Parathyroid adenoma (tissue), 2 donors: ENCODE results near the gene PSMA5.
"Not testable (repeated sequence)": the region's sequence is repeated elsewhere in the genome, so short reads cannot be mapped to it uniquely, and the experiment has no call there.

Experiments
- H2AFZ ChIP-seq: fragments of 300-600 bp; sonication (generic); one replicate; pipeline ENCODE4 v1.7.0; 2017; ENCODE audit warnings: antibody characterized with exemption, mild to moderate bottlenecking
- H3K27ac ChIP-seq: fragments of 300-600 bp; sonication (generic); one replicate; pipeline ENCODE4 v1.7.0; 2017
- H3K27me3 ChIP-seq: fragments of 300-600 bp; sonication (generic); one replicate; pipeline ENCODE4 v1.7.0; 2017; ENCODE audit warnings: low read length; ENCODE audit not compliant: control insufficient read depth, insufficient read depth
- H3K36me3 ChIP-seq: fragments of 300-600 bp; sonication (generic); one replicate; pipeline ENCODE4 v1.7.0; 2017; ENCODE audit warnings: low read length; ENCODE audit not compliant: control insufficient read depth, insufficient read depth
- H3K4me1 ChIP-seq: fragments of 300-600 bp; sonication (generic); one replicate; pipeline ENCODE4 v1.7.0; 2017; ENCODE audit warnings: control low read depth
- H3K4me2 ChIP-seq: fragments of 300-600 bp; sonication (generic); one replicate; pipeline ENCODE4 v1.7.0; 2017; ENCODE audit warnings: low read length
- H3K4me3 ChIP-seq: fragments of 300-600 bp; sonication (generic); one replicate; pipeline ENCODE4 v1.7.0; 2017; ENCODE audit warnings: low read depth, low read length
- H3K79me2 ChIP-seq: fragments of 300-600 bp; sonication (generic); one replicate; pipeline ENCODE4 v1.7.0; 2017; ENCODE audit warnings: control low read depth
- H3K9ac ChIP-seq: fragments of 300-600 bp; sonication (generic); one replicate; pipeline ENCODE4 v1.7.0; 2017; ENCODE audit warnings: mild to moderate bottlenecking
- H3K9me3 ChIP-seq: fragments of 300-600 bp; sonication (generic); one replicate; pipeline ENCODE4 v1.7.0; 2017; ENCODE audit warnings: low read length; ENCODE audit not compliant: control insufficient read depth
- TF ChIP-seq, protein P1 (sequence below): fragments of 300-600 bp; sonication (generic); IDR thresholded peaks from one replicate; pipeline ENCODE4 v1.7.0; 2017; ENCODE audit warnings: antibody characterized with exemption, mild to moderate bottlenecking
- donor health status: primary hyperparathyroidism.

Gene PSMA5

DNA sequence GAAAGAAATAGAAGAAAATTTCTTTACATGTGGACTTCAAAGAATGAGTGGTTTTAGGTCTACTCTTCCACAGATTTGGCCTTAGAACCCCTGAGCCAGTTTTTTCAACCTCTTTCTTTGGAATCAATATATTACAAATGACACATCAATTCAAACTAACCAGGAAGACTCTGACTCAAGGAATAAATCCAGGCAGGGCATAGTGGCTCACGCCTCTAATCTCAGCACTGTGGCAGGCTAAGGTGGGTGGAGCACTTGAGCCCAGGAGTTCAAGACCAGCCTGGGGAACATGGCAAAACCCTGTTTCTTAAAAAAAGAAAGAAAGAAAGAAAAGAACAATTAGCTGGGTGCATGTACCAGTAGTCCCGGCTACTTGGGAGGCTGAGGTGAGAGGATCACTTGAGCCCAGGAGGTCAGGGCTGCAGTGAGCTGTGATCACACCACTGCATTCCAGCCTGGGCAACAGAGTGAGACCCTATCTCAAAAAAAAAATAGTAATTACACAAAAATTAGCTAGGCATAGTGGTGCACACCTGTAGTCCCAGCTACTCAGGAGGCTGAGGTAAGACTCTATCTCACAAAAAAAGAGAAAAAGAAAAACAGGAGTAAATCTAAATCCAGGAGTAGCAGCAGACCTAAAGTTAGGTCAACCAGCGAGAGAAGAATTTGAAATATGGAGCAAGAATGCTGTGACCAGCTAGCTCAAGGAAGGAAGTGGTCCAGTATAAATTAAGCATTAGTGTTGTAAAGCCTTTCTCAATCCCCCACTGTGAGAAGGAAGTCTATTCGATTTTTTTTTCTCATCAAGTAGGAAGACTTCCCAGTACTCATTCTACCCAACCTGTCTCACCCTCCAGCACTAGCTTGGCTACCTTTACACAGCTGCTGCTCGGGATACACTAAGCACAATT is 30.4 kb downstream of the PSMA5 start:
- no peak overlapping the region for H3K27ac ChIP-seq

DNA sequence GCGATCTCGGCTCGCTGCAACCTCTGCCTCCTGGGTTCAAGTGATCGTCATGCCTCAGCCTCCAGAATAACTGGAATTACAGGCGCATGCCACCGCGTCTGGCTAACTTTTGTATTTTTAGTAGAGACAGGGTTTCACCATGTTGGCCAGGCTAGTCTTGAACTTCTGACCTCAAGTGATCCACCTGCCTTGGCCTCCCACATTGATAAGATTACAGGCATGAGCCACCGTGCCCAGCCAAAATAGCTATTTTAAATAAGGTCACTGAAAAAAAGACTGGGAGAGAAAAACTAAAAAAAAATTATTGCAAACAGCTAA is 31.0 kb downstream of the PSMA5 start:
- not testable (repeated sequence) for H3K79me2 ChIP-seq, H3K4me3 ChIP-seq, H3K4me1 ChIP-seq, H3K9me3 ChIP-seq, H2AFZ ChIP-seq, H3K27me3 ChIP-seq, H3K9ac ChIP-seq, H3K36me3 ChIP-seq, H3K27ac ChIP-seq, H3K4me2 ChIP-seq

More for the DNA sequence above, 30.4 kb downstream of the PSMA5 start:
- Histone ChIP-seq H3K9ac (no peak overlapping the region), H3K4me2 (peak overlapping the region; percentile 80), H3K9me3 (no peaks in the 10 kb centered on the region), H3K36me3 (no peaks in the 10 kb centered on the region), H3K4me3 (no peak overlapping the region), H3K27me3 (no peaks in the 10 kb centered on the region), H3K4me1 (peaks cover 5% of the 10 kb centered on the region), H2AFZ (no peak overlapping the region), H3K79me2 (no peaks in the 10 kb centered on the region)
- TF ChIP-seq, protein P1, sequence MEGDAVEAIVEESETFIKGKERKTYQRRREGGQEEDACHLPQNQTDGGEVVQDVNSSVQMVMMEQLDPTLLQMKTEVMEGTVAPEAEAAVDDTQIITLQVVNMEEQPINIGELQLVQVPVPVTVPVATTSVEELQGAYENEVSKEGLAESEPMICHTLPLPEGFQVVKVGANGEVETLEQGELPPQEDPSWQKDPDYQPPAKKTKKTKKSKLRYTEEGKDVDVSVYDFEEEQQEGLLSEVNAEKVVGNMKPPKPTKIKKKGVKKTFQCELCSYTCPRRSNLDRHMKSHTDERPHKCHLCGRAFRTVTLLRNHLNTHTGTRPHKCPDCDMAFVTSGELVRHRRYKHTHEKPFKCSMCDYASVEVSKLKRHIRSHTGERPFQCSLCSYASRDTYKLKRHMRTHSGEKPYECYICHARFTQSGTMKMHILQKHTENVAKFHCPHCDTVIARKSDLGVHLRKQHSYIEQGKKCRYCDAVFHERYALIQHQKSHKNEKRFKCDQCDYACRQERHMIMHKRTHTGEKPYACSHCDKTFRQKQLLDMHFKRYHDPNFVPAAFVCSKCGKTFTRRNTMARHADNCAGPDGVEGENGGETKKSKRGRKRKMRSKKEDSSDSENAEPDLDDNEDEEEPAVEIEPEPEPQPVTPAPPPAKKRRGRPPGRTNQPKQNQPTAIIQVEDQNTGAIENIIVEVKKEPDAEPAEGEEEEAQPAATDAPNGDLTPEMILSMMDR = no peak

DNA sequence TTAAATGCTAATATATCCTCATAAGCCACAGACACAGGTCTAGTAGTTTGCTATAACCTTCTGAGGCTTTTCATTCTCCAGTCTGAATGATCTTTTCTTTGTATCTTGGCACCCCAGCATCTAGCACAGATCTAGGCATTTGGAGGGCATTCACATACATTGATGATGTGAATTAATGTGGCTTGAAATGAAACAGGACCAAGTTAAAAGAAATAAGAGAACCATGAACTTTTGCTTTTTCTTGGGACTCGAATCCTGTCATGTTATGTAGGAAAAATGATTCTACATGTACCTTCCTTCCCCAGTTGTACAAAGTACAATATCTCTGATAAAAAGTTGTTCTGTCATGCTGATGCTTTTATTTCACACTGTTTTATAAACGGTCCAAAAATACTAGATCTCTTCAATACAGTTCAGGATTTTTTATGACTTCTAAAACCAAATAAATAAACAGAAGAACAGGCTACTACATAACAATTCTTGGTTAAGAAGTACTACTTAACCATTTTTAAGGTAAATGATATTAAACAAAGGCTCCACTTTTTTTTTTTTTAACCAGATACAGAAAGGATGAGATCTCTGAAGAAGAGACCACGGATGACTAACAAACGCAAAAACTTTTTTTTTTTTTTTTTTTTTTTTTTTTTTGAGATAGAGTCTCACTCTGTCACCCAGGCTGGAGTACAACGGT is 31.5 kb downstream of the PSMA5 start:
- Histone ChIP-seq H3K9ac (no peak overlapping the region), H3K79me2 (no peaks in the 10 kb centered on the region), H2AFZ (no peak overlapping the region), H3K9me3 (no peaks in the 10 kb centered on the region), H3K27me3 (no peaks in the 10 kb centered on the region), H3K4me3 (no peak overlapping the region), H3K4me1 (peaks cover 5% of the 10 kb centered on the region), H3K27ac (no peak overlapping the region), H3K4me2 (no peak overlapping the region), H3K36me3 (no peaks in the 10 kb centered on the region)
- TF ChIP-seq, protein P1 = no peak

GRCh38 chr1:109393617-109394233 is 32.5 kb downstream of the PSMA5 start:
- no peak overlapping the region for H3K4me3 ChIP-seq

More at GRCh38 chr1:109393617-109394233, 32.5 kb downstream of the PSMA5 start:
- Histone ChIP-seq H3K4me1 (peaks cover 5% of the 10 kb centered on the region), H3K79me2 (peaks cover 2% of the 10 kb centered on the region), H3K9me3 (no peaks in the 10 kb centered on the region), H3K4me2 (peak overlapping the region; percentile 24), H3K9ac (no peak overlapping the region), H3K36me3 (no peaks in the 10 kb centered on the region), H3K27ac (peak overlapping the region; percentile 82), H3K27me3 (no peaks in the 10 kb centered on the region), H2AFZ (no peak overlapping the region)
- TF ChIP-seq, protein P1 = no peak
